H9 (cell line): ENCODE data around the gene SETBP1. TPM values are rescaled to one million over a fixed set of nuclear protein-coding genes. Genes with fewer than 3 reads are reported as not detected.
A peak's percentile ranks its signal among the peaks of the same experiment; 100 is the strongest.

ENCODE experiments used
- DNase-seq: peaks from one replicate; pipeline ENCODE4 v3.0.0-alpha.2; 2017
- H2AFZ ChIP-seq: one replicate; pipeline ENCODE4 v1.6.1; 2013; ENCODE audit warnings: mild to moderate bottlenecking, low read length, control low read depth, moderate library complexity
- H2AK5ac ChIP-seq: 2 replicates; pipeline ENCODE4 v1.6.1; 2013; ENCODE audit warnings: low read length, control low read depth, mixed read lengths; ENCODE audit not compliant: insufficient read length
- H2BK120ac ChIP-seq: one replicate; pipeline ENCODE4 v1.6.1; 2013; ENCODE audit warnings: low read depth, mild to moderate bottlenecking, low read length, control low read depth, inconsistent platforms; ENCODE audit not compliant: poor library complexity, severe bottlenecking
- H2BK12ac ChIP-seq: 2 replicates; pipeline ENCODE4 v1.6.1; 2013; ENCODE audit warnings: low read length, control low read depth, mixed read lengths, low read depth; ENCODE audit not compliant: insufficient read length
- H2BK15ac ChIP-seq: 2 replicates; pipeline ENCODE4 v1.6.1; 2013; ENCODE audit warnings: low read depth, low read length, control low read depth
- H2BK20ac ChIP-seq: one replicate; pipeline ENCODE4 v1.6.1; 2013; ENCODE audit warnings: low read depth, mild to moderate bottlenecking, low read length, control low read depth, inconsistent platforms; ENCODE audit not compliant: poor library complexity, severe bottlenecking
- H2BK5ac ChIP-seq: 2 replicates; pipeline ENCODE4 v1.6.1; 2013; ENCODE audit warnings: low read length, control low read depth, mixed read lengths; ENCODE audit not compliant: insufficient read length
- H3K14ac ChIP-seq: 2 replicates; pipeline ENCODE4 v1.6.1; 2013; ENCODE audit warnings: low read length, control low read depth; ENCODE audit not compliant: insufficient read depth
- H3K18ac ChIP-seq: 2 replicates; pipeline ENCODE4 v1.6.1; 2013; ENCODE audit warnings: low read depth, mild to moderate bottlenecking, mixed read lengths, low read length, control low read depth; ENCODE audit not compliant: insufficient read length
- H3K23ac ChIP-seq: 2 replicates; pipeline ENCODE4 v1.6.1; 2013; ENCODE audit warnings: low read length, control low read depth, mixed read lengths, low read depth; ENCODE audit not compliant: insufficient read length
- H3K23me2 ChIP-seq: 2 replicates; pipeline ENCODE4 v1.6.1; 2013; ENCODE audit warnings: low read depth, mild to moderate bottlenecking, mixed read lengths, low read length, control low read depth; ENCODE audit not compliant: insufficient read length, poor library complexity, severe bottlenecking
- H3K27ac ChIP-seq: 2 replicates; pipeline ENCODE4 v1.5.1; 2013; ENCODE audit warnings: low read length, control low read depth, mixed read lengths, low read depth; ENCODE audit not compliant: insufficient read length
- H3K27me3 ChIP-seq: 2 replicates; pipeline ENCODE4 v1.6.1; 2013; ENCODE audit warnings: low read length, control low read depth, inconsistent platforms; ENCODE audit not compliant: insufficient read depth
- H3K4ac ChIP-seq: 2 replicates; pipeline ENCODE4 v1.6.1; 2013; ENCODE audit warnings: low read depth, mild to moderate bottlenecking, control low read depth, inconsistent platforms, low read length, moderate library complexity
- H3K4me1 ChIP-seq: 2 replicates; pipeline ENCODE4 v1.6.1; 2013; ENCODE audit warnings: low read length, control low read depth, inconsistent platforms; ENCODE audit not compliant: insufficient read depth
- H3K4me2 ChIP-seq: 2 replicates; pipeline ENCODE4 v1.6.1; 2013; ENCODE audit warnings: low read length, control low read depth, mixed read lengths; ENCODE audit not compliant: insufficient read length, insufficient read depth
- H3K56ac ChIP-seq: 2 replicates; pipeline ENCODE4 v1.6.1; 2013; ENCODE audit warnings: low read depth, mild to moderate bottlenecking, mixed read lengths, low read length, control low read depth; ENCODE audit not compliant: insufficient read length
- H3K79me1 ChIP-seq: 2 replicates; pipeline ENCODE4 v1.6.1; 2013; ENCODE audit warnings: low read depth, mild to moderate bottlenecking, moderate library complexity, low read length, control low read depth, inconsistent platforms; ENCODE audit not compliant: insufficient read depth, poor library complexity, severe bottlenecking
- H3K79me2 ChIP-seq: 2 replicates; pipeline ENCODE4 v1.6.1; 2013; ENCODE audit warnings: low read length, control low read depth, inconsistent platforms; ENCODE audit not compliant: insufficient read depth
- H3K9ac ChIP-seq: 2 replicates; pipeline ENCODE4 v1.6.1; 2013; ENCODE audit warnings: low read length, control low read depth, mixed read lengths; ENCODE audit not compliant: insufficient read length; ENCODE audit errors: extremely low read depth
- H3K9me3 ChIP-seq: one replicate; pipeline ENCODE4 v1.6.1; 2013; ENCODE audit warnings: low read depth, low read length, inconsistent platforms; ENCODE audit not compliant: control insufficient read depth
- H3T11ph ChIP-seq: one replicate; pipeline ENCODE4 v1.6.1; 2013; ENCODE audit warnings: mild to moderate bottlenecking, low read length, control low read depth, inconsistent platforms
- H4K20me1 ChIP-seq: one replicate; pipeline ENCODE4 v1.6.1; 2013; ENCODE audit not compliant: control insufficient read depth, insufficient read length, insufficient read depth
- H4K5ac ChIP-seq: 2 replicates; pipeline ENCODE4 v1.6.1; 2013; ENCODE audit warnings: low read depth, mild to moderate bottlenecking, mixed read lengths, low read length, control low read depth; ENCODE audit not compliant: insufficient read length
- H4K8ac ChIP-seq: replicated peaks from 2 replicates; pipeline ENCODE4 v1.6.1; 2013; ENCODE audit warnings: low read length, control low read depth, mixed read lengths, low read depth; ENCODE audit not compliant: insufficient read length
- H4K91ac ChIP-seq: 2 replicates; pipeline ENCODE4 v1.6.1; 2013; ENCODE audit warnings: low read depth, mild to moderate bottlenecking, moderate library complexity, mixed read lengths, low read length, control low read depth; ENCODE audit not compliant: insufficient read length
- H3K27ac Mint-ChIP-seq, 3 experiments: 2 replicates in 2 of 3; 3 replicates in 1 of 3; pipeline ENCODE4 v1.8.0; 2020 to 2021; ENCODE audit warnings: mixed read lengths in 3 of 3, mild to moderate bottlenecking in 1 of 3, moderate library complexity in 1 of 3
- H3K27me3 Mint-ChIP-seq: 2 replicates; pipeline ENCODE4 v1.8.0; 2021; ENCODE audit warnings: low read depth, mild to moderate bottlenecking, moderate library complexity, mixed read lengths
- H3K36me3 Mint-ChIP-seq, 3 experiments: 2 replicates in 2 of 3; 3 replicates in 1 of 3; pipeline ENCODE4 v1.8.0; 2020 to 2021; ENCODE audit warnings: low read depth in 3 of 3, mixed read lengths in 3 of 3; ENCODE audit not compliant: insufficient read depth in 1 of 3
- H3K4me1 Mint-ChIP-seq, 2 experiments: 2 replicates each; pipeline ENCODE4 v1.8.0; 2020; ENCODE audit warnings: mixed read lengths in 2 of 2
- H3K4me3 Mint-ChIP-seq, 2 experiments: 2 replicates in 1 of 2; 3 replicates in 1 of 2; pipeline ENCODE4 v1.8.0; 2020 to 2021; ENCODE audit warnings: mild to moderate bottlenecking in 2 of 2, mixed read lengths in 2 of 2, moderate library complexity in 1 of 2
- H3K9me3 Mint-ChIP-seq, 2 experiments: 2 replicates in 1 of 2; 3 replicates in 1 of 2; pipeline ENCODE4 v1.8.0; 2020; ENCODE audit warnings: mild to moderate bottlenecking in 2 of 2, mixed read lengths in 2 of 2, moderate library complexity in 1 of 2
- WGBS: extraction: QIAGEN DNeasy Blood & Tissue Kit; methylation state at CpG from one replicate; pipeline ENCODE4 v1.1.7; 2013; ENCODE audit warnings: missing lambda C conversion rate, low lambda C conversion rate, mixed read lengths; ENCODE audit not compliant: insufficient read length; ENCODE audit errors: extremely low coverage; 5-methylcytosine and 5-hydroxymethylcytosine counted together
- total RNA-seq: library from RNA; stranded (reverse); gene quantifications from 2 replicates; pipeline ENCODE4 v1.2.1, GENCODE V29; 2021
- TF ChIP-seq, protein P1 (sequence below): fragments of 200-600 bp; sonication (generic); conservative IDR thresholded peaks from 3 replicates; pipeline ENCODE4 v1.8.0; 2021; ENCODE audit warnings: antibody characterized with exemption, mild to moderate bottlenecking

The SETBP1 gene
- total RNA-seq, 1 experiment from 2014 or later, result 4.6 TPM

DNA sequence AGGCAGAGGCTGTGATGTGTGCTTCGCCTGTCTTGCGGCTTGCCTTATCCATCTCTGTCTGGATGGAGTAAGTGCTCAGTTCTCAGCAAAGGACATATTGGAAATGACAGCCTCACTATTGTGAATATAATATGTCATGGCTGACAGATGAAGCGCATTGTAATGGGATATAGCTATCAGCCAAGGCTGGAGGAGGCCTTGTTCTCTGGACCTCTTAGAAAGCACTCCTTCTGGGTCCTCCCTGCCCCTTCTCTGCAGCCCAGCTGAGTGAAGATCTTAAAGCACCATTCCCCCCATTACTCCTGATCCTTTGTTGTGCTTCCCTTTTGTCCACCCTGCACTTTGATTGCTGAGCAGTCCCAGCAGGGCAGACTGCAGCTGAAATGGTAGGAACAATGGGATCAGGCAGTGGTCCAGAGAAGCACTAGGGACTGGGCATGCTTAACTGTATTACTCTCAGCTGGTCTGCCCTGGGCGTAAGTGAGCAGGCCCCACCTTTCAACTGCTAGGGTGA is 265.3 kb downstream of the SETBP1 start:
- peak; percentile 29 for DNase-seq
- Histone ChIP-seq H2BK5ac (no peak overlapping the region), H4K91ac (no peak overlapping the region), H2BK120ac (no peak overlapping the region), H3K27ac (no peak overlapping the region), H2BK12ac (no peak overlapping the region), H4K8ac (no peak overlapping the region), H3K27me3 (peaks cover 2% of the 10 kb centered on the region; the same call in 1 of the 2 replicates), H2BK15ac (no peak overlapping the region), H3K79me1 (no peaks in the 10 kb centered on the region), H2BK20ac (no peak overlapping the region), H3K79me2 (no peaks in the 10 kb centered on the region), H3K14ac (no peak overlapping the region), H3K4me1 (peaks cover 9% of the 10 kb centered on the region; the same call in 1 of the 2 replicates), H2AK5ac (no peak overlapping the region), H2AFZ (no peak overlapping the region), H4K5ac (no peak overlapping the region), H3K23me2 (no peaks in the 10 kb centered on the region), H3K18ac (no peak overlapping the region), H3K56ac (no peak overlapping the region), H3K4ac (no peak overlapping the region), H4K20me1 (no peaks in the 10 kb centered on the region), H3K23ac (no peak overlapping the region), H3T11ph (no peak overlapping the region), H3K9ac (no peak overlapping the region), H3K4me2 (no peak overlapping the region), H3K9me3 (no peaks in the 10 kb centered on the region)
- no CpG with 5 or more reads among the region's 4 CpGs for WGBS
- peaks cover 92% of the 10 kb centered on the region for H3K27me3 Mint-ChIP-seq
- no peak overlapping the region for H3K27ac Mint-ChIP-seq
- H3K36me3 Mint-ChIP-seq, result peaks cover 9 to 11% (median 10%) of the 10 kb centered on the region in 3 experiments
- peaks cover 39 to 44% of the 10 kb centered on the region in 2 experiments for H3K4me1 Mint-ChIP-seq
- no peaks in the 10 kb centered on the region; a peak in 1 of 5 replicates for H3K9me3 Mint-ChIP-seq
- TF ChIP-seq, protein P1, sequence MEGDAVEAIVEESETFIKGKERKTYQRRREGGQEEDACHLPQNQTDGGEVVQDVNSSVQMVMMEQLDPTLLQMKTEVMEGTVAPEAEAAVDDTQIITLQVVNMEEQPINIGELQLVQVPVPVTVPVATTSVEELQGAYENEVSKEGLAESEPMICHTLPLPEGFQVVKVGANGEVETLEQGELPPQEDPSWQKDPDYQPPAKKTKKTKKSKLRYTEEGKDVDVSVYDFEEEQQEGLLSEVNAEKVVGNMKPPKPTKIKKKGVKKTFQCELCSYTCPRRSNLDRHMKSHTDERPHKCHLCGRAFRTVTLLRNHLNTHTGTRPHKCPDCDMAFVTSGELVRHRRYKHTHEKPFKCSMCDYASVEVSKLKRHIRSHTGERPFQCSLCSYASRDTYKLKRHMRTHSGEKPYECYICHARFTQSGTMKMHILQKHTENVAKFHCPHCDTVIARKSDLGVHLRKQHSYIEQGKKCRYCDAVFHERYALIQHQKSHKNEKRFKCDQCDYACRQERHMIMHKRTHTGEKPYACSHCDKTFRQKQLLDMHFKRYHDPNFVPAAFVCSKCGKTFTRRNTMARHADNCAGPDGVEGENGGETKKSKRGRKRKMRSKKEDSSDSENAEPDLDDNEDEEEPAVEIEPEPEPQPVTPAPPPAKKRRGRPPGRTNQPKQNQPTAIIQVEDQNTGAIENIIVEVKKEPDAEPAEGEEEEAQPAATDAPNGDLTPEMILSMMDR, result no peak
- H3K4me3 Mint-ChIP-seq, result no peak overlapping the region; a peak in 1 of 5 replicates
